Measurements from ENCODE around the gene SLC17A9. TPM values are rescaled to one million over a fixed set of nuclear protein-coding genes. Genes with fewer than 3 reads are reported as not detected.

Gene SLC17A9
- total RNA-seq, 1 experiment from 2014 or later, result 37.6 TPM

GRCh38 chr20:62967628-62968351, 15.3 kb downstream of the SLC17A9 start:
- intact Hi-C loops (cut with micrococcal nuclease), result no loop called here
- ATAC-seq (no peak), DNase-seq (ENCODE audit: low read depth, low spot score) (no peak)
- Histone ChIP-seq H3K4me1 (ENCODE audit: control insufficient read depth in 1 of 2, insufficient read depth in 2 of 2, low read length in 2 of 2) (peaks cover 4 to 8% of the 10 kb centered on the region in 2 experiments; a peak in 2 of 4 replicates), H3K79me2 (ENCODE audit: insufficient read depth, low read length) (no peaks in the 10 kb centered on the region), H3K27ac (ENCODE audit: low read depth, low read length) (no peak overlapping the region), H3K9me3 (ENCODE audit: control insufficient read depth in 1 of 2, insufficient read depth in 1 of 2, low read depth in 1 of 2, low read length in 2 of 2) (no peaks in the 10 kb centered on the region), H3K27me3 (ENCODE audit: insufficient read depth, low read length) (no peaks in the 10 kb centered on the region), H4K20me1 (ENCODE audit: insufficient read depth) (no peaks in the 10 kb centered on the region), H3K9me2 (ENCODE audit: insufficient read depth) (no peaks in the 10 kb centered on the region), H2AFZ (ENCODE audit: low read depth, low read length, poor library complexity, severe bottlenecking) (no peak overlapping the region), H3K4me3 (replicated peaks in 1 of 2; ENCODE audit: low read depth in 1 of 2, low read length in 2 of 2) (no peak overlapping the region), H3K4me2 (ENCODE audit: low read length) (no peak overlapping the region), H3K9ac (ENCODE audit: low read length) (no peak overlapping the region), H3K36me3 (ENCODE audit: control insufficient read depth in 1 of 2, insufficient read depth in 2 of 2, low read length in 2 of 2) (peaks cover 0 to 7% of the 10 kb centered on the region in 2 experiments; a peak in 1 of 4 replicates)
- TF ChIP-seq CEBPB (IDR thresholded peaks at IDR 0.05; ENCODE audit: low read depth) (no peak), SIN3A (IDR thresholded peaks at IDR 0.05; ENCODE audit: low read depth) (no peak), EGR1 (IDR thresholded peaks at IDR 0.05; ENCODE audit: low read depth) (no peak), ZFX (IDR thresholded peaks at IDR 0.05) (no peak), EZH2 (IDR thresholded peaks at IDR 0.05) (no peak), RAD21 (IDR thresholded peaks at IDR 0.05; ENCODE audit: low read depth) (no peak), ATF3 (IDR thresholded peaks at IDR 0.05) (no peak), POLR2A (IDR thresholded peaks at IDR 0.05; ENCODE audit: borderline replicate concordance, extremely low read depth, insufficient read depth, insufficient read length) (no peak), SRF (IDR thresholded peaks at IDR 0.05; ENCODE audit: low read depth) (no peak), CBX3 (IDR thresholded peaks at IDR 0.05; ENCODE audit: low read depth) (no peak), ZNF274 (IDR thresholded peaks at IDR 0.05; ENCODE audit: low read depth, low read length) (no peak), POLR2AphosphoS5 (IDR thresholded peaks at IDR 0.05; ENCODE audit: low read depth, low read length) (no peak), FOSL1 (IDR thresholded peaks at IDR 0.05; ENCODE audit: low read depth) (no peak), MAX (IDR thresholded peaks at IDR 0.05) (no peak), SP1 (IDR thresholded peaks at IDR 0.05; ENCODE audit: low read depth) (no peak), CTCF (IDR thresholded peaks at IDR 0.05 in 2 of 3, conservative IDR thresholded peaks at IDR 0.05 in 1 of 3; ENCODE audit: borderline replicate concordance in 1 of 3, insufficient read depth in 1 of 3, low read depth in 2 of 3, low read length in 2 of 3) (no peak)
- TF ChIP-seq, protein P1, sequence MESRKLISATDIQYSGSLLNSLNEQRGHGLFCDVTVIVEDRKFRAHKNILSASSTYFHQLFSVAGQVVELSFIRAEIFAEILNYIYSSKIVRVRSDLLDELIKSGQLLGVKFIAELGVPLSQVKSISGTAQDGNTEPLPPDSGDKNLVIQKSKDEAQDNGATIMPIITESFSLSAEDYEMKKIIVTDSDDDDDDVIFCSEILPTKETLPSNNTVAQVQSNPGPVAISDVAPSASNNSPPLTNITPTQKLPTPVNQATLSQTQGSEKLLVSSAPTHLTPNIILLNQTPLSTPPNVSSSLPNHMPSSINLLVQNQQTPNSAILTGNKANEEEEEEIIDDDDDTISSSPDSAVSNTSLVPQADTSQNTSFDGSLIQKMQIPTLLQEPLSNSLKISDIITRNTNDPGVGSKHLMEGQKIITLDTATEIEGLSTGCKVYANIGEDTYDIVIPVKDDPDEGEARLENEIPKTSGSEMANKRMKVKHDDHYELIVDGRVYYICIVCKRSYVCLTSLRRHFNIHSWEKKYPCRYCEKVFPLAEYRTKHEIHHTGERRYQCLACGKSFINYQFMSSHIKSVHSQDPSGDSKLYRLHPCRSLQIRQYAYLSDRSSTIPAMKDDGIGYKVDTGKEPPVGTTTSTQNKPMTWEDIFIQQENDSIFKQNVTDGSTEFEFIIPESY (IDR thresholded peaks at IDR 0.05; ENCODE audit: extremely low read depth, insufficient replicate concordance, low read length), result no peak
- TF ChIP-seq, protein P2, sequence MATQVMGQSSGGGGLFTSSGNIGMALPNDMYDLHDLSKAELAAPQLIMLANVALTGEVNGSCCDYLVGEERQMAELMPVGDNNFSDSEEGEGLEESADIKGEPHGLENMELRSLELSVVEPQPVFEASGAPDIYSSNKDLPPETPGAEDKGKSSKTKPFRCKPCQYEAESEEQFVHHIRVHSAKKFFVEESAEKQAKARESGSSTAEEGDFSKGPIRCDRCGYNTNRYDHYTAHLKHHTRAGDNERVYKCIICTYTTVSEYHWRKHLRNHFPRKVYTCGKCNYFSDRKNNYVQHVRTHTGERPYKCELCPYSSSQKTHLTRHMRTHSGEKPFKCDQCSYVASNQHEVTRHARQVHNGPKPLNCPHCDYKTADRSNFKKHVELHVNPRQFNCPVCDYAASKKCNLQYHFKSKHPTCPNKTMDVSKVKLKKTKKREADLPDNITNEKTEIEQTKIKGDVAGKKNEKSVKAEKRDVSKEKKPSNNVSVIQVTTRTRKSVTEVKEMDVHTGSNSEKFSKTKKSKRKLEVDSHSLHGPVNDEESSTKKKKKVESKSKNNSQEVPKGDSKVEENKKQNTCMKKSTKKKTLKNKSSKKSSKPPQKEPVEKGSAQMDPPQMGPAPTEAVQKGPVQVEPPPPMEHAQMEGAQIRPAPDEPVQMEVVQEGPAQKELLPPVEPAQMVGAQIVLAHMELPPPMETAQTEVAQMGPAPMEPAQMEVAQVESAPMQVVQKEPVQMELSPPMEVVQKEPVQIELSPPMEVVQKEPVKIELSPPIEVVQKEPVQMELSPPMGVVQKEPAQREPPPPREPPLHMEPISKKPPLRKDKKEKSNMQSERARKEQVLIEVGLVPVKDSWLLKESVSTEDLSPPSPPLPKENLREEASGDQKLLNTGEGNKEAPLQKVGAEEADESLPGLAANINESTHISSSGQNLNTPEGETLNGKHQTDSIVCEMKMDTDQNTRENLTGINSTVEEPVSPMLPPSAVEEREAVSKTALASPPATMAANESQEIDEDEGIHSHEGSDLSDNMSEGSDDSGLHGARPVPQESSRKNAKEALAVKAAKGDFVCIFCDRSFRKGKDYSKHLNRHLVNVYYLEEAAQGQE (IDR thresholded peaks at IDR 0.05; ENCODE audit: low read depth), result no peak
- ChIA-PET RAD21 (ENCODE audit: low non-redundant PET in 1 of 2, low total read pairs in 2 of 2, uncharacterized antibody in 2 of 2, unreplicated experiment in 2 of 2) (no interaction called here), CTCF (no interaction called here), POLR2A (no interaction called here)
- BruUV-seq (replicated peaks), result no TSS peak
